Measurements from ENCODE around the gene THSD7A.

THSD7A gene

GRCh38 chr7:11486271-11486670, 345.7 kb downstream of the THSD7A start:
- no peaks in the 10 kb centered on the region for H3K36me3 ChIP-seq (replicated peaks; ENCODE audit: low read depth, low read length)
- H3K4me3 ChIP-seq (ENCODE audit: low read length) = no peak overlapping the region
- no peaks in the 10 kb centered on the region for H3K79me2 ChIP-seq (ENCODE audit: low read length)
- H3K9ac ChIP-seq (ENCODE audit: low read length) = no peak overlapping the region
- no peaks in the 10 kb centered on the region for H3K27me3 ChIP-seq (ENCODE audit: low read depth, low read length)
- H3K27ac ChIP-seq (ENCODE audit: low read length) = no peak overlapping the region
- H3K4me2 ChIP-seq (ENCODE audit: low read length) = no peak overlapping the region
- no peaks in the 10 kb centered on the region for H3K4me1 ChIP-seq (ENCODE audit: low read length)
- H4K20me1 ChIP-seq (ENCODE audit: insufficient read depth, low read length) = no peaks in the 10 kb centered on the region
- H2AFZ ChIP-seq (ENCODE audit: low read depth, low read length) = no peak overlapping the region
- TF ChIP-seq EZH2phosphoT487 (IDR thresholded peaks at IDR 0.05; ENCODE audit: low read depth) (no peak), CTCF (IDR thresholded peaks at IDR 0.05; ENCODE audit: low read depth, low read length) (no peak)
- no peaks in the 10 kb centered on the region for H3K9me3 ChIP-seq (ENCODE audit: insufficient read depth, low read length)

GRCh38 chr7:11485636-11486035, 346.4 kb downstream of the THSD7A start:
- Histone ChIP-seq H3K9me3 (ENCODE audit: insufficient read depth, low read length) (no peaks in the 10 kb centered on the region), H3K4me1 (ENCODE audit: low read length) (no peaks in the 10 kb centered on the region), H3K27me3 (ENCODE audit: low read depth, low read length) (no peaks in the 10 kb centered on the region), H3K79me2 (ENCODE audit: low read length) (no peaks in the 10 kb centered on the region), H3K9ac (ENCODE audit: low read length) (no peak overlapping the region), H2AFZ (ENCODE audit: low read depth, low read length) (no peak overlapping the region), H3K36me3 (replicated peaks; ENCODE audit: low read depth, low read length) (no peaks in the 10 kb centered on the region), H3K27ac (ENCODE audit: low read length) (no peak overlapping the region), H3K4me2 (ENCODE audit: low read length) (no peak overlapping the region), H4K20me1 (ENCODE audit: insufficient read depth, low read length) (no peaks in the 10 kb centered on the region), H3K4me3 (ENCODE audit: low read length) (no peak overlapping the region)
- TF ChIP-seq EZH2phosphoT487 (IDR thresholded peaks at IDR 0.05; ENCODE audit: low read depth) (no peak), CTCF (IDR thresholded peaks at IDR 0.05; ENCODE audit: low read depth, low read length) (no peak)

GRCh38 chr7:11480143-11480542, 351.9 kb downstream of the THSD7A start:
- Histone ChIP-seq H3K27me3 (ENCODE audit: low read depth, low read length) (no peaks in the 10 kb centered on the region), H3K79me2 (ENCODE audit: low read length) (no peaks in the 10 kb centered on the region), H3K4me2 (ENCODE audit: low read length) (no peak overlapping the region), H3K9ac (ENCODE audit: low read length) (no peak overlapping the region), H3K4me1 (ENCODE audit: low read length) (no peaks in the 10 kb centered on the region), H3K4me3 (ENCODE audit: low read length) (no peak overlapping the region), H3K27ac (ENCODE audit: low read length) (no peak overlapping the region), H3K9me3 (ENCODE audit: insufficient read depth, low read length) (no peaks in the 10 kb centered on the region), H4K20me1 (ENCODE audit: insufficient read depth, low read length) (no peaks in the 10 kb centered on the region), H3K36me3 (replicated peaks; ENCODE audit: low read depth, low read length) (no peaks in the 10 kb centered on the region), H2AFZ (ENCODE audit: low read depth, low read length) (no peak overlapping the region)
- no peak for TF ChIP-seq EZH2phosphoT487 (IDR thresholded peaks at IDR 0.05; ENCODE audit: low read depth)
- no peak for TF ChIP-seq CTCF (IDR thresholded peaks at IDR 0.05; ENCODE audit: low read depth, low read length)

GRCh38 chr7:11478882-11479281, 353.1 kb downstream of the THSD7A start:
- Histone ChIP-seq H2AFZ (ENCODE audit: low read depth, low read length) (no peak overlapping the region), H4K20me1 (ENCODE audit: insufficient read depth, low read length) (no peaks in the 10 kb centered on the region), H3K9me3 (ENCODE audit: insufficient read depth, low read length) (no peaks in the 10 kb centered on the region), H3K27ac (ENCODE audit: low read length) (no peak overlapping the region), H3K36me3 (replicated peaks; ENCODE audit: low read depth, low read length) (no peaks in the 10 kb centered on the region), H3K4me2 (ENCODE audit: low read length) (no peak overlapping the region), H3K27me3 (ENCODE audit: low read depth, low read length) (no peaks in the 10 kb centered on the region), H3K4me1 (ENCODE audit: low read length) (no peaks in the 10 kb centered on the region), H3K79me2 (ENCODE audit: low read length) (no peaks in the 10 kb centered on the region), H3K4me3 (ENCODE audit: low read length) (no peak overlapping the region), H3K9ac (ENCODE audit: low read length) (no peak overlapping the region)
- TF ChIP-seq EZH2phosphoT487 (IDR thresholded peaks at IDR 0.05; ENCODE audit: low read depth) (no peak), CTCF (IDR thresholded peaks at IDR 0.05; ENCODE audit: low read depth, low read length) (no peak)
